Neural crest cell (in vitro differentiated cells): ENCODE results near the gene MDK. TPM values are rescaled to one million over a fixed set of nuclear protein-coding genes. Genes with fewer than 3 reads are reported as not detected.

Experiments
- DNase-seq: peaks from one replicate; pipeline ENCODE4 v3.0.0; 2021; ENCODE audit warnings: low read depth, mixed read lengths, low spot score
- H3K27ac Mint-ChIP-seq: one replicate; pipeline ENCODE4 v1.8.0; 2021; ENCODE audit warnings: mild to moderate bottlenecking, mixed read lengths; ENCODE audit not compliant: unreplicated experiment
- H3K27me3 Mint-ChIP-seq: 2 replicates; pipeline ENCODE4 v1.8.0; 2021; ENCODE audit warnings: low read depth, mild to moderate bottlenecking, mixed read lengths
- H3K36me3 Mint-ChIP-seq: 2 replicates; pipeline ENCODE4 v1.8.0; 2021; ENCODE audit warnings: low read depth, mild to moderate bottlenecking, mixed read lengths
- H3K4me1 Mint-ChIP-seq: 2 replicates; pipeline ENCODE4 v1.8.0; 2021; ENCODE audit warnings: mixed read lengths
- H3K4me3 Mint-ChIP-seq: one replicate; pipeline ENCODE4 v1.8.0; 2021; ENCODE audit warnings: mild to moderate bottlenecking, mixed read lengths
- H3K9me3 Mint-ChIP-seq: 2 replicates; pipeline ENCODE4 v1.8.0; 2021; ENCODE audit warnings: mixed read lengths
- CTCF ChIP-seq: fragments of 200-600 bp; sonication (generic); conservative IDR thresholded peaks from 2 replicates; pipeline ENCODE4 v1.5.0; 2021; ENCODE audit warnings: antibody characterized with exemption, mild to moderate bottlenecking
- total RNA-seq: library from RNA; stranded (reverse); gene quantifications from 2 replicates; pipeline ENCODE4 v1.2.1, GENCODE V29; 2021

Gene MDK
- total RNA-seq, 1 donor from 2014 or later, result 781 TPM

GRCh38 chr11:46397526-46397925 lies 16.1 kb downstream of the MDK start:
- peaks cover 9% of the 10 kb centered on the region for H3K4me1 Mint-ChIP-seq
- TF ChIP-seq CTCF, result no peak
- no peaks in the 10 kb centered on the region for H3K36me3 Mint-ChIP-seq
- H3K27me3 Mint-ChIP-seq, result peaks cover 18% of the 10 kb centered on the region
- DNase-seq, result no peak
- no peak overlapping the region for H3K27ac Mint-ChIP-seq
- H3K4me3 Mint-ChIP-seq, result no peak overlapping the region
- no peaks in the 10 kb centered on the region for H3K9me3 Mint-ChIP-seq

DNA sequence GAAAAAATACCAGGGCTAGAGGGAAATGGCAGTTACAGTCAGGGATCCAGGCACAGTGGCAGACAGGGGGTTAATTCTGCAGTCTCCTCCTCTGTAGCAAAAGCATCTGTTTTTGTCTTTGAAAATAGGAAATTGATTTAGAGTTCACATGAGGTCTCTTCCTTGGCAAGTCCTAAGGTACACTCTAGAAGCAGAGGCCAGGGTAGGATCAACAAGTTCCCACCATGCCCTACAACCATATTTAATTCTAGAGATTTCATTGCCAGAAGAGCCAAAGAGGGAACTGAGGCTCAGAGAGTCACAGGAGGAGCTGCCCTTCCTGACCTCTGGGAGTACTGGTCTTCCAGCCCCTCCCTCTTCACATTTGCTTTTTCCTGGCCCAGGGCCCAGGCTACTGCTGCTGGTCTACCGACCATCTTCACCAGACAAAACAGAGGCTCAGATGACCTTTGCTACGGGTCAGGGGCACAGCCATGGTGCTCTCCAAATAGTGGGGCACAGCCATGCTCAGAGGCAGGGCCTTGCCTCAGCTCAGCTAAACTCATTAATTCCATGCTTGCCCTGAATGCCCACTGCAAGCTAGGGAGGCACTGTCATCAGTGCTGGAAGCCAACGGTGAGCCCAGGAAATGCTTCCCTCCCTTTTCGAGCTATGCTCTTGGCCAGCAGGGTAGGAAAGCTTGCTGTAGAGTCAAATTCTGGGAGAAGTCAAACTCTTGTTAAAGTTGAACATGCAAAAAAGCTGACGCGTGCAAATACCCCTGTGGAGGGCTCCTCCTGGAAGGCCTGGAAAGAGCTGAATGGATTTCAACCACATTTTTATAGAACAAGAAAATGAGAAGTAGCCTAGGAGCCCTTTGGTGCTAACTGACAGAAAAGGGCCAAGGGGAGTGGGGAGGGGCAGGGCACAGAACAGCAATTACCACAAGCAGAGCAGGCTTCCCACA lies 21.8 kb downstream of the MDK start:
- no peaks in the 10 kb centered on the region for H3K36me3 Mint-ChIP-seq
- no peak overlapping the region for H3K4me3 Mint-ChIP-seq
- no peaks in the 10 kb centered on the region for H3K27me3 Mint-ChIP-seq
- no peaks in the 10 kb centered on the region for H3K9me3 Mint-ChIP-seq
- no peak for DNase-seq
- TF ChIP-seq CTCF, result no peak
- H3K4me1 Mint-ChIP-seq, result peaks cover 4% of the 10 kb centered on the region
- H3K27ac Mint-ChIP-seq, result no peak overlapping the region

DNA sequence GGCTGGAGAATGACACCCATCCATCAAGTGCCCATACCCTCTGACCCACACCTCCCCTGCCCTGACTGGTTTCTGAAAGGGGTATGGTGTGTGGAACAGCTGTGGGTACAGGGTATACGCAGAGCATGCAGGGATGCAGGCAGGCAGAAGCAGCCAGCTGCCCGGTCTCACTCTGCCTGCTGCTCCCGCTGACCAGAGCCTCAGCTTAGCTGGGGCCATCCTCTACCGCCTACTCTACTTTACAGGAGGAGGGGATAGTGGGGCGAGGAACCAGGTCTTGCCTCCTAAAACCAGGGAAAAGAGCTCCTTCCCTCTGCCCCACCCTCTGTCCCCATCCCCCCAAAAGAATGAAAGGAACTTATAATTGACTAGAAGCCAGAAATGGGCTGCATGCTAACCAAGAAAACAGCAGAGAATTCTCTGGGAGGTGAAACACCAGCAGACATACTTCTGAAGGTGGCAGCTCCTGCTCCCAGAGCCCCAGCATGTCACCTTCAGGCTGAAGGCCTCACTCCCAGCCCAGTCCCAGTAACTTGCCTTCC lies 23.1 kb downstream of the MDK start:
- no peak for TF ChIP-seq CTCF
- no peak overlapping the region for H3K27ac Mint-ChIP-seq

GRCh38 chr11:46407635-46408034 lies 26.2 kb downstream of the MDK start:
- Mint-ChIP-seq H3K27me3 (no peaks in the 10 kb centered on the region), H3K27ac (no peak overlapping the region), H3K9me3 (no peaks in the 10 kb centered on the region), H3K36me3 (no peaks in the 10 kb centered on the region), H3K4me1 (peaks cover 7% of the 10 kb centered on the region), H3K4me3 (no peak overlapping the region)
- DNase-seq, result no peak
- no peak for TF ChIP-seq CTCF

More for the DNA sequence above, 23.1 kb downstream of the MDK start:
- Mint-ChIP-seq H3K9me3 (no peaks in the 10 kb centered on the region), H3K4me3 (no peak overlapping the region), H3K36me3 (no peaks in the 10 kb centered on the region), H3K27me3 (no peaks in the 10 kb centered on the region), H3K4me1 (peaks cover 4% of the 10 kb centered on the region)
- DNase-seq, result no peak

DNA sequence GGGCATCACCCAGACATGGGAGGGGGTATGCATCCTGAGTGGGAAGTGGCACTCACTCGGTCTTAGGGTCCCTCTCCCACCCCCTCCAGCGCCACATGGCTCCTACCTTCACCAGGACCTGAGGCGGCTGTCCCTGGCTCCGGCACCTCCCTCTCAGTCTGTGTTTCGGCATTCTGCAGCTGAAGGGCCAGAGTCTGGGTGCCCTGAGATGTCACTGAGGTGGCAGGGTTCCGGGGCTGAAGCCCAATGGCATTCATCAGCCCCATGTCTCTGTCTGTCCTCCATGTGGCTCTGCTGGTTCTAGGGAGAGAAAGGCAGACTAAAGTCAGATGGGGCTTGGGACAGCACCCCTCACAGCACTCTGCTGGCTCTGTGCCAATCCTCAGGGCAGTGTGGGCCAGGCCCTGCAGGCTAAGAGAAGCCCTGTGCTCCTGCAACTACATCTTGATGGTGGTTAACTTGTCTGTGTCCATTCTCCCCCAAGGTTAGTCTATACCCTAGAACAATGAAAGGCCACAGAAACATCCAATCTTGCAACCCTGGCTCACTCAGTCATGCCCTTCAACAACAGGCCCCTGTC lies 27.0 kb downstream of the MDK start:
- Mint-ChIP-seq H3K4me1 (peaks cover 3% of the 10 kb centered on the region), H3K4me3 (no peak overlapping the region), H3K27me3 (no peaks in the 10 kb centered on the region), H3K36me3 (no peaks in the 10 kb centered on the region), H3K27ac (no peak overlapping the region), H3K9me3 (no peaks in the 10 kb centered on the region)
- no peak for DNase-seq
- no peak for TF ChIP-seq CTCF
